Keratinocyte (primary cell): Measurements from ENCODE around the gene PRM2. TPM values are rescaled to one million over a fixed set of nuclear protein-coding genes. Genes with fewer than 3 reads are reported as not detected.

Source experiments
- DNase-seq: peaks from one replicate; pipeline ENCODE4 v3.0.0-alpha.2; 2011; ENCODE audit warnings: low read depth, missing footprints, low spot score
- FAIRE-seq: peaks from 2 replicates; lab custom pipeline; 2011; peaks lifted over from hg19 to GRCh38; lab: Jason Lieb, UNC
- H2AFZ ChIP-seq: 2 replicates; pipeline ENCODE4 v1.6.0; 2012; ENCODE audit warnings: low read length, control low read depth, inconsistent platforms; ENCODE audit not compliant: control insufficient read depth
- H3K27ac ChIP-seq: 2 replicates; pipeline ENCODE4 v1.5.1; 2011; ENCODE audit warnings: low read length; ENCODE audit not compliant: control insufficient read depth, insufficient read depth
- H3K27me3 ChIP-seq: 3 replicates; pipeline ENCODE4 v1.6.0; 2011; ENCODE audit warnings: low read length; ENCODE audit not compliant: control insufficient read depth, insufficient read depth; ENCODE audit errors: extremely low read depth
- H3K36me3 ChIP-seq, 2 experiments: 2 replicates in 1 of 2; 3 replicates in 1 of 2; pipeline ENCODE4 v1.5.1; 2011; ENCODE audit warnings: low read length in 2 of 2, mild to moderate bottlenecking in 1 of 2; ENCODE audit not compliant: control insufficient read depth in 2 of 2, insufficient read depth in 2 of 2; ENCODE audit errors: extremely low read depth in 1 of 2
- H3K4me1 ChIP-seq: 3 replicates; pipeline ENCODE4 v1.5.1; 2011; ENCODE audit warnings: low read length; ENCODE audit not compliant: control insufficient read depth, insufficient read depth; ENCODE audit errors: extremely low read depth
- H3K4me2 ChIP-seq: 3 replicates; pipeline ENCODE4 v1.6.0; 2011; ENCODE audit warnings: low read depth, low read length; ENCODE audit not compliant: control insufficient read depth, insufficient read depth; ENCODE audit errors: extremely low read depth
- H3K4me3 ChIP-seq, 3 experiments: fragments of 200-600 bp in 1 of 3; sonication (generic) in 1 of 3; 2 replicates in 2 of 3; 3 replicates in 1 of 3; pipeline ENCODE4 v1.5.1; 2011 to 2016; ENCODE audit warnings: low read length in 3 of 3, mild to moderate bottlenecking in 3 of 3, control low read depth in 2 of 3, inconsistent platforms in 1 of 3, low read depth in 1 of 3, mixed read lengths in 1 of 3, mixed run types in 1 of 3, moderate library complexity in 1 of 3; ENCODE audit not compliant: control insufficient read depth in 2 of 3, insufficient read depth in 2 of 3; ENCODE audit errors: extremely low read depth in 1 of 3
- H3K79me2 ChIP-seq: 2 replicates; pipeline ENCODE4 v1.6.0; 2012; ENCODE audit warnings: low read length; ENCODE audit not compliant: control insufficient read depth, insufficient read depth
- H3K9ac ChIP-seq: 3 replicates; pipeline ENCODE4 v1.6.0; 2011; ENCODE audit warnings: low read length; ENCODE audit not compliant: control insufficient read depth, insufficient read depth; ENCODE audit errors: extremely low read depth
- H3K9me1 ChIP-seq: 3 replicates; pipeline ENCODE4 v1.6.0; 2011; ENCODE audit warnings: low read length; ENCODE audit not compliant: control insufficient read depth, insufficient read depth; ENCODE audit errors: extremely low read depth
- H3K9me3 ChIP-seq: 2 replicates; pipeline ENCODE4 v1.5.1; 2012; ENCODE audit warnings: low read depth, low read length; ENCODE audit not compliant: control insufficient read depth
- H4K20me1 ChIP-seq: 3 replicates; pipeline ENCODE4 v1.6.0; 2011; ENCODE audit warnings: low read length; ENCODE audit not compliant: control insufficient read depth, insufficient read depth; ENCODE audit errors: extremely low read depth
- CTCF ChIP-seq, 3 experiments: IDR thresholded peaks in 1 of 3; conservative IDR thresholded peaks in 1 of 3; optimal IDR thresholded peaks in 1 of 3; 2 replicates in 2 of 3; 3 replicates in 1 of 3; pipeline versions ENCODE3 to v1.5.1; 2011; ENCODE audit warnings: low read length in 3 of 3, mild to moderate bottlenecking in 3 of 3, moderate library complexity in 2 of 3, control low read depth in 1 of 3, inconsistent platforms in 1 of 3; ENCODE audit not compliant: insufficient read depth in 2 of 3; ENCODE audit errors: extremely low read depth in 1 of 3
- EZH2 ChIP-seq: IDR thresholded peaks from one replicate; pipeline ENCODE4 v1.6.1; 2012; ENCODE audit warnings: inconsistent platforms, mild to moderate bottlenecking, low read length, moderate library complexity
- dilution Hi-C: fragments of 300-500 bp; cut with MboI; formaldehyde crosslinking; loops from one replicate; pipeline ENCODE4 v1.7.0; 2020; ENCODE audit warnings: low sequenced_read_pairs; ENCODE audit not compliant: extremely low pct_ligation_motif_present
- polyA plus RNA-seq, 5 experiments: library from polyadenylated mRNA; depleted of rRNA in 3 of 5; stranded (reverse) in 3 of 5; stranded (forward) in 1 of 5; unstranded in 1 of 5; fragments of >200 nt; gene quantifications; 1 replicate in 1 of 5; 2 replicates in 3 of 5; 3 replicates in 1 of 5; pipeline versions ENCODE4 v1.2.1 to v1.2.3, GENCODE V29; 2011 to 2012; ENCODE audit warnings: missing spikeins in 2 of 5, low read depth in 1 of 5, low replicate concordance in 1 of 5

PRM2 gene
- polyA plus RNA-seq, 1 donor (not counting 4 experiments of a cell fraction or from before 2014, with no cell fraction given) = not detected

DNA sequence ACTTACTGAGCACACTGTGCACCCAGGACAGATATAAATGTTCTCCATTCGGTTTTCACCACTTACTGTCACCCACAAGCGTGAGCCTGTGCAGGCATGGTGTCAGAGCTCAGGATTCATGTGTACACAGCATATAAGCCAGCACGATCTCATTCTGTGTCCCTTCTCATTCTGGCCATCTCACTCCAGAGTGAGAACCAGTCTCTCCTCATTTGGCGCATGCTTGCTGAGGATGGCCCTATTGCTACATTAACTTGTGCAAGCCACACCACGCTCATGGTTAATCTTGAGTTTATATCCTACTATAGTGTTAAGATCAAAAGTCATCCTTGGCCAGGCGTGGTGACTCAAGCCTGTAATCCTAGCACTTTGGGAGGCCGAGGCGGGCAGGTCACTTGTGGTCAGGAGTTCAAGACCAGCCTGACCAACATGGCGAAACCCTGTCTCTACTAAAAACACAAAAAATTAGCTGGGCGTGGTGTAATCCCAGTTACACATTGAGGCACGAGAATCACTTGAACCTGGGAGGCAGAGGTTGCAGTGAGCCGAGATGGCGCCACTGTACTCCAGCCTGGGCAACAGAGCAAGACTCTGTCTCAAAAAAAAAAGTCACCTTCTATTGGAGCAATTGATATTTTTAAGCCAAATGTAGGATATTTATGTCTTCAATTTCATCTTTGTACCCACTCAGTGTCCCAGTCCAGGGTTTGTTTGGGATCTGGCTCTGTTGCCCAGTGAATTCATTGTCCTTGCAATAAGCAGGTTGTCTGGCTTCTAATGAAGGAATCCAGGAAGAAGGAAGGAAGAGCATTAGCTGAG lies 41.2 kb downstream of the PRM2 start:
- Histone ChIP-seq H3K36me3 (no peaks in the 10 kb centered on the region), H2AFZ (no peak overlapping the region), H3K9me1 (no peaks in the 10 kb centered on the region), H3K4me2 (no peak overlapping the region), H3K4me1 (peaks cover 4% of the 10 kb centered on the region), H3K9me3 (no peaks in the 10 kb centered on the region), H3K4me3 (no peak overlapping the region), H4K20me1 (no peaks in the 10 kb centered on the region), H3K9ac (no peak overlapping the region), H3K79me2 (no peaks in the 10 kb centered on the region), H3K27me3 (no peaks in the 10 kb centered on the region), H3K27ac (no peak overlapping the region)
- DNase-seq (no peak), FAIRE-seq (no peak)
- TF ChIP-seq EZH2 (no peak), CTCF (optimal IDR thresholded peaks at IDR 0.05 in 1 of 3, IDR thresholded peaks at IDR 0.05 in 1 of 3, conservative IDR thresholded peaks at IDR 0.05 in 1 of 3; ENCODE audit: extremely low read depth in 1 of 3, insufficient read depth in 2 of 3, low read length in 3 of 3) (no peak)
- dilution Hi-C loops = no loop called here

DNA sequence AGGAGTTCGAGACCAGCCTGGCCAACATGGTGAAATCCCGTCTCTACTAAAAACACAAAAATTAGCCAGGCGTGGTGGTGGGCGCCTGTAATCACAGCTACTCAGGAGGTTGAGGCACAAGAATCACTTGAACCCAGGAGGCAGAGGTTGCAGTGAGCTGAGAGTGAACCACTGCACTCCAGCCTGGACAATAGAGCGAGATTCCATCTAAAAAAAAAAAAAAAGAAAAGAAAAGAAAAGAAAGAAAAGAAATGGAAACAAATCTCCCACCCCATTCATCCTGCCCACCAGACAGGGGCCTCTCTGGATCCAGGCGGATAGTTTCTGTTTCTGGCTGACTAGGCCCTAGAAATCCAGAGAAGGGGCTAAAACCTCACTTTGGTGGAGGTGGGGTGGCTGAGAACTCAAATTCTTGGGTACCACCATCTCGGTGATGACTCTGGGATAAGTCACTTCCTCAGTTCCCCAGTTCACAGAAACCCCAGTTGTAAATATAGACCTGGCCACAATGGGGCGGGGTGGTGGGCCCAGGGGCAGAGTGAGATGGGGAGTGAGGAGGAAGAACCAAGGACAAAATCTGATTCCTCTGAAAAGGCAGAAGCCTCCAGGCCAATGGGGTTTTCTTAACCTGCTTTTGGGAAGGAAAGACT lies 42.4 kb downstream of the PRM2 start:
- FAIRE-seq = no peak
- no peak overlapping the region for H2AFZ ChIP-seq

More for the DNA sequence above, 42.4 kb downstream of the PRM2 start:
- Histone ChIP-seq H3K4me3 (no peak overlapping the region), H3K4me2 (no peak overlapping the region), H4K20me1 (no peaks in the 10 kb centered on the region), H3K4me1 (peaks cover 4% of the 10 kb centered on the region), H3K9me3 (no peaks in the 10 kb centered on the region), H3K27ac (no peak overlapping the region), H3K79me2 (no peaks in the 10 kb centered on the region), H3K9me1 (no peaks in the 10 kb centered on the region), H3K36me3 (no peaks in the 10 kb centered on the region), H3K27me3 (no peaks in the 10 kb centered on the region), H3K9ac (no peak overlapping the region)
- dilution Hi-C loops = no loop called here
- DNase-seq = no peak
- no peak for TF ChIP-seq EZH2
- TF ChIP-seq CTCF (optimal IDR thresholded peaks at IDR 0.05 in 1 of 3, IDR thresholded peaks at IDR 0.05 in 1 of 3, conservative IDR thresholded peaks at IDR 0.05 in 1 of 3; ENCODE audit: extremely low read depth in 1 of 3, insufficient read depth in 2 of 3, low read length in 3 of 3) = no peak
